Breast epithelium (tissue), 4 donors: ENCODE data around the gene FAM151A. TPM values are rescaled to one million over a fixed set of nuclear protein-coding genes. Genes with fewer than 3 reads are reported as not detected.
A peak's percentile ranks its signal among the peaks of the same experiment; 100 is the strongest.

Experiments used
- DNase-seq, 2 donors: peaks; one replicate each; pipeline ENCODE4 v3.0.0-alpha.2; 2019; ENCODE audit warnings: low spot score in 2 of 2
- H3K27ac ChIP-seq, 2 donors: fragments of 200-600 bp; sonication (generic) in 1 of 2; one replicate each; pipeline ENCODE4 v1.5.1; 2016 to 2019; ENCODE audit warnings: mild to moderate bottlenecking in 1 of 2
- H3K27me3 ChIP-seq, 2 donors: fragments of 200-600 bp; sonication (generic) in 1 of 2; one replicate each; pipeline versions ENCODE4 v1.5.1 to v1.6.0; 2017 to 2019; ENCODE audit warnings: control low read depth in 1 of 2, mild to moderate bottlenecking in 1 of 2
- H3K36me3 ChIP-seq: fragments of 200-600 bp; one replicate; pipeline ENCODE4 v1.5.1; 2019
- H3K4me1 ChIP-seq, 2 donors: fragments of 200-600 bp; sonication (generic); one replicate each; pipeline ENCODE4 v1.5.1; 2016 to 2019; ENCODE audit warnings: control low read depth in 1 of 2
- H3K4me3 ChIP-seq, 3 donors: fragments of 200-600 bp; sonication (generic); 1 replicate in 2 of 3; 2 replicates in 1 of 3; pipeline ENCODE4 v1.5.1; 2016 to 2019; ENCODE audit warnings: mild to moderate bottlenecking in 3 of 3, moderate library complexity in 2 of 3
- H3K9me3 ChIP-seq, 2 donors: fragments of 200-600 bp; sonication (generic) in 1 of 2; one replicate each; pipeline ENCODE4 v1.5.1; 2016 to 2019; ENCODE audit warnings: control low read depth in 1 of 2
- POLR2A ChIP-seq: fragments of 450-650 bp; IDR thresholded peaks from one replicate; pipeline ENCODE4 v1.6.1; 2016; ENCODE audit warnings: antibody characterized with exemption, mild to moderate bottlenecking, moderate library complexity
- POLR2AphosphoS5 ChIP-seq, 3 donors: sonication (generic); formaldehyde crosslinking; IDR thresholded peaks; one replicate each; pipeline ENCODE4 v1.6.1; 2017; ENCODE audit warnings: antibody characterized with exemption in 3 of 3
- intact Hi-C: fragments of 100-400 bp; cut with DNase I; formaldehyde crosslinking; loops from one replicate; pipeline ENCODE4 v1.15.1; 2023; ENCODE audit warnings: low total_unique reads
- total RNA-seq, 3 donors: library from RNA; depleted of rRNA; stranded (reverse); fragments of >200 nt; gene quantifications; one replicate each; pipeline ENCODE4 v1.1.0, GENCODE V29; 2016
- TF ChIP-seq, protein P1 (sequence below), 3 donors: fragments of 450-650 bp; IDR thresholded peaks; one replicate each; pipeline ENCODE4 v1.5.1; 2016 to 2017; ENCODE audit warnings: antibody characterized with exemption in 3 of 3, mild to moderate bottlenecking in 3 of 3, moderate library complexity in 3 of 3

FAM151A gene
- total RNA-seq, 3 donors from 2014 or later: 0.16 to 0.33 TPM; not detected in 1

DNA sequence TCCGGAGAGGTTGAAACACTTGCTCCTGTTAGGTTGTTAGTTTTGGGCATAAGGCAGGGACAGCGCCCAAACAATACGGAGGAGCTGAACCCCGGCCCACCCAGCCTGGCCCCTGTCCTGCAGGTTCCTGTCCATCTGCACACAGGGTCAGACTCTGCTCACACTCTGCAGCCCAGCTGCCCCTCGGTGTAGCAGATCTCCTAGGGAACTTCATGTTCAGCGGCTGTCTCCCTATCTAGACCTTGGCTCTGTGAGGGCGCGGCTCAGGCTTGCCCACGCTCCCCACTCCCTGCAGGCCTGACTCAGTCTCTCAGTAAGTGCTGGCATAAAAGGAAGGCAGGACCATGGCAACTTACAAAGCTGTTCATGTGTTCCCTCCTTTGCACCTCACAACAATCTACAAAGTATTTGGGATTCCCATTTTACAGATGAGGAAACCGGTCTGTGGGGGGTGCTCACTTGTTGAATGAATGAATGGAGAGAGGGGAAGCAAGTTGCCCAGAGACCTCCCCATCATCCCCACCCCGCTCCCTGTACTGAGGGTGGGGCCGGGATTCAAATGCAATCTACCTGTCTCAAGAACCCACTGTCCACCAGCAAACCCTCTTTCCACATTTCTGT is 49.1 kb downstream of the FAM151A start:
- Histone ChIP-seq H3K27ac (no peak overlapping the region), H3K27me3 (no peaks in the 10 kb centered on the region), H3K9me3 (no peaks in the 10 kb centered on the region), H3K4me3 (no peak overlapping the region), H3K4me1 (peaks cover 0 to 2% of the 10 kb centered on the region in 2 donors), H3K36me3 (no peaks in the 10 kb centered on the region)
- TF ChIP-seq POLR2A (no peak), POLR2AphosphoS5 (IDR thresholded peaks at IDR 0.05) (no peak)
- TF ChIP-seq, protein P1, sequence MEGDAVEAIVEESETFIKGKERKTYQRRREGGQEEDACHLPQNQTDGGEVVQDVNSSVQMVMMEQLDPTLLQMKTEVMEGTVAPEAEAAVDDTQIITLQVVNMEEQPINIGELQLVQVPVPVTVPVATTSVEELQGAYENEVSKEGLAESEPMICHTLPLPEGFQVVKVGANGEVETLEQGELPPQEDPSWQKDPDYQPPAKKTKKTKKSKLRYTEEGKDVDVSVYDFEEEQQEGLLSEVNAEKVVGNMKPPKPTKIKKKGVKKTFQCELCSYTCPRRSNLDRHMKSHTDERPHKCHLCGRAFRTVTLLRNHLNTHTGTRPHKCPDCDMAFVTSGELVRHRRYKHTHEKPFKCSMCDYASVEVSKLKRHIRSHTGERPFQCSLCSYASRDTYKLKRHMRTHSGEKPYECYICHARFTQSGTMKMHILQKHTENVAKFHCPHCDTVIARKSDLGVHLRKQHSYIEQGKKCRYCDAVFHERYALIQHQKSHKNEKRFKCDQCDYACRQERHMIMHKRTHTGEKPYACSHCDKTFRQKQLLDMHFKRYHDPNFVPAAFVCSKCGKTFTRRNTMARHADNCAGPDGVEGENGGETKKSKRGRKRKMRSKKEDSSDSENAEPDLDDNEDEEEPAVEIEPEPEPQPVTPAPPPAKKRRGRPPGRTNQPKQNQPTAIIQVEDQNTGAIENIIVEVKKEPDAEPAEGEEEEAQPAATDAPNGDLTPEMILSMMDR (IDR thresholded peaks at IDR 0.05): no peak
- DNase-seq: no peak
- intact Hi-C loops: loop anchor here (5.0 kb wide), 1 partner anchor 308 kb away; no protein-coding TSS in a partner anchor

DNA sequence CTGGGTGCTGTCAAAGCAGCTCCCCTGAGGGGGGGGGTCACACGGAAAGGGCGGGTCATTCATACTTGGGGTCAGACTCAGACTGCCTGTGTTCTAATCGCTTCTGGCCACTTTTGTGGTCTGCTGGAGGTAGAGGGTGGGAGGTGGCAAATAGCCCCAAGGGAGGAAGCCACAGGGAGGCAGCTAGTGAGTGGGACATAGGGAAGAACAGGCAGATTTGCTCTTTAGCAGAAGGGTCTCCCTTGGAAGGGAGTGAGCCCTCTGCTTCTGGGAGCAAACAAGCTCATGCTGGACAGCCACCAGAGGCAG is 50.8 kb downstream of the FAM151A start:
- Histone ChIP-seq H3K27ac (peak overlapping the region; percentile 43 to 58), H3K4me3 (no peak overlapping the region)

DNA sequence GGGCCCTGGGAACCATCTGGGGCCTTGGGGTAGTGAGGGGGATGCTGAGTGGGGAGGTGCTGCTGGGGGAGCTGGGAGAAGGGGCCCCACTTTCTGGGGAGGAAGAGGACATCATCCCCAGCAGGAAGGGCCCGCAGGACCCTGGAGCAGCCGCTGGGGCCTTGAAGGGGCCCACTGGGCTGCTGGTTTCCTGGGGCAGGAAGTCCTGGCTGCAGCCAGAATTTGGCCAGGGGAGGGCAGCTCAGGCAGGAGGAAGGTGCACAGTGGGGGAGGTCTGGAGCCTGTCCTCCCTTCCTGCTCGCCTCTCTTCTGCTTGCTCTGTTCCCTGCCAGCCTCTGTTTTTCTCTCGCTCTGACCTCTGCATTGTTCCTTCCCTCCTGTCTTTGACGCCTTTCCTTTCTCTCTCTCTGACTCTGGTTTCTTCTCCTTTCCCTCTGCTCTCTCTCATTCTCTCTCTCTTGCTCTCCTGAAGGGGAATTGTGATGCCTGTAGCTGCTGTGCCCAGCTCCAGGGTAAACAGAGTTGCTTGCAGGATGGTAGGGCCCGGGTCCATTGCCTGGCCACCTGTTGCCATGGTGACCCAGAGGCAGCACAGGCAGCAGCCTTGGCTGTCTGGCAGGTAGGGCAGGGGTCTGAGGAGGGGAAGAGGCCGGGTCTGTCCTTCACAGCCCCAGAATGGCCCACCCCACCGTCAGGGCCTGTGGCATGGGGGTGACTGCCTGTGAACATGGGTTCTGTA is 51.4 kb downstream of the FAM151A start:
- Histone ChIP-seq H3K4me3 (no peak overlapping the region), H3K4me1 (no peaks in the 10 kb centered on the region), H3K27ac (peak overlapping the region; percentile 65 to 75), H3K27me3 (no peaks in the 10 kb centered on the region), H3K36me3 (no peaks in the 10 kb centered on the region), H3K9me3 (no peaks in the 10 kb centered on the region)
- TF ChIP-seq POLR2A: no peak
- TF ChIP-seq POLR2AphosphoS5 (IDR thresholded peaks at IDR 0.05): no peak
- TF ChIP-seq, protein P1 (IDR thresholded peaks at IDR 0.05): no peak
- intact Hi-C loops: loop anchor here (5.0 kb wide), 1 partner anchor 310 kb away; no protein-coding TSS in a partner anchor
- no peak for DNase-seq

More for the DNA sequence above, 50.8 kb downstream of the FAM151A start:
- no peak for DNase-seq
- intact Hi-C loops: loop anchor here (5.0 kb wide), 1 partner anchor 310 kb away; no protein-coding TSS in a partner anchor
- Histone ChIP-seq H3K9me3 (no peaks in the 10 kb centered on the region), H3K4me1 (no peaks in the 10 kb centered on the region), H3K27me3 (no peaks in the 10 kb centered on the region), H3K36me3 (no peaks in the 10 kb centered on the region)
- TF ChIP-seq POLR2A (no peak), POLR2AphosphoS5 (IDR thresholded peaks at IDR 0.05) (no peak)
- TF ChIP-seq, protein P1 (IDR thresholded peaks at IDR 0.05): no peak

DNA sequence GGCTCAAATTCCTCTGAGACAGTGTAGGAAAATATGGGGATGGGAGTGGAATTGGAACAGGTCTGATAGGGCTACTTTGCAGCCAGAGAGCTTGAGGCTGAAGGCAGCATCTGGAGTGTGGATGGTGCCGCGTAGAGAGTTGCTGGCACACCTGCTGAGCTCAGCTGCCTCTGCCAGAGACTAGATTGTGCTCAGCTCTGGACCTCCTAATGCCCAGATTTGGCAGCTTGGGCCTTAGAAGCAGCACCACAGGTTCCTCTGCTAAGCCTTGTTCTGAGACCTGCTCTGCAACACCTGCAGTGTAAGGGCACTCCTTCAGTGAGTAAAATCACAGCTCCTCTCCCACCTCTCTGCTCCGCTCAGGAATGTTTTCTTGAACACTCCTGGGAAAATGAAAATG is 52.0 kb downstream of the FAM151A start:
- Histone ChIP-seq H3K27ac (peak overlapping the region; percentile 65 to 75), H3K36me3 (no peaks in the 10 kb centered on the region), H3K9me3 (no peaks in the 10 kb centered on the region), H3K4me1 (no peaks in the 10 kb centered on the region), H3K27me3 (no peaks in the 10 kb centered on the region), H3K4me3 (no peak overlapping the region)
- TF ChIP-seq POLR2AphosphoS5 (IDR thresholded peaks at IDR 0.05) (no peak), POLR2A (no peak)
- TF ChIP-seq, protein P1 (IDR thresholded peaks at IDR 0.05): no peak
- intact Hi-C loops: loop anchor here (5.0 kb wide), 1 partner anchor 311 kb away; no protein-coding TSS in a partner anchor
- DNase-seq: no peak

DNA sequence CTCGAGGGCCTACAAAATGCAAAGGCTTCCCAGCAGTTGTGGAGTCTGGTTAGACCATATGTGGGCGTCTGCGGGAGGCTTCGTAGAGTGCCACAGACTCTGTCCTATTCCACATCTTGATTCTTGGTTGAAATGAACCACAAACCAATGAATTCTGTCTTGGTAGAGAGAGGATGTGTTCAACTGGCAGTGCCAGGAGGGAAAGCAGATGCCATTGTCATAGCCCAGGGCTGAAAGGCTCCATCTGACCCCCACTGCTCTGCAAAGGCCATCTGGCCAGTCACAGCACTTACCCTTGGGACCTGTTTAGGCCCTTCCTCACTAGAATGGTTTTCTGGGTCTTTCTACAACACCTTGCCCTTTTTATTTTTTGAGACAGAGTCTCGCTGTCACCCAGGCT is 53.2 kb downstream of the FAM151A start:
- no peaks in the 10 kb centered on the region for H3K36me3 ChIP-seq
- TF ChIP-seq POLR2AphosphoS5 (IDR thresholded peaks at IDR 0.05): no peak
- no peak for TF ChIP-seq POLR2A
- TF ChIP-seq, protein P1 (IDR thresholded peaks at IDR 0.05): no peak
- intact Hi-C loops: loop anchor here (5.0 kb wide), 1 partner anchor 312 kb away; no protein-coding TSS in a partner anchor
- DNase-seq: no peak
- no peak overlapping the region for H3K4me3 ChIP-seq
- peak overlapping the region in 1 of 2 donors; percentile 13 for H3K27ac ChIP-seq
- H3K4me1 ChIP-seq: no peaks in the 10 kb centered on the region
- H3K27me3 ChIP-seq: no peaks in the 10 kb centered on the region
- no peaks in the 10 kb centered on the region for H3K9me3 ChIP-seq
